ENCODE measurements around the gene TRIM17. TPM values are rescaled to one million over a fixed set of nuclear protein-coding genes. Genes with fewer than 3 reads are reported as not detected.

Gene TRIM17
- total RNA-seq, 1 experiment from 2014 or later: not detected

DNA sequence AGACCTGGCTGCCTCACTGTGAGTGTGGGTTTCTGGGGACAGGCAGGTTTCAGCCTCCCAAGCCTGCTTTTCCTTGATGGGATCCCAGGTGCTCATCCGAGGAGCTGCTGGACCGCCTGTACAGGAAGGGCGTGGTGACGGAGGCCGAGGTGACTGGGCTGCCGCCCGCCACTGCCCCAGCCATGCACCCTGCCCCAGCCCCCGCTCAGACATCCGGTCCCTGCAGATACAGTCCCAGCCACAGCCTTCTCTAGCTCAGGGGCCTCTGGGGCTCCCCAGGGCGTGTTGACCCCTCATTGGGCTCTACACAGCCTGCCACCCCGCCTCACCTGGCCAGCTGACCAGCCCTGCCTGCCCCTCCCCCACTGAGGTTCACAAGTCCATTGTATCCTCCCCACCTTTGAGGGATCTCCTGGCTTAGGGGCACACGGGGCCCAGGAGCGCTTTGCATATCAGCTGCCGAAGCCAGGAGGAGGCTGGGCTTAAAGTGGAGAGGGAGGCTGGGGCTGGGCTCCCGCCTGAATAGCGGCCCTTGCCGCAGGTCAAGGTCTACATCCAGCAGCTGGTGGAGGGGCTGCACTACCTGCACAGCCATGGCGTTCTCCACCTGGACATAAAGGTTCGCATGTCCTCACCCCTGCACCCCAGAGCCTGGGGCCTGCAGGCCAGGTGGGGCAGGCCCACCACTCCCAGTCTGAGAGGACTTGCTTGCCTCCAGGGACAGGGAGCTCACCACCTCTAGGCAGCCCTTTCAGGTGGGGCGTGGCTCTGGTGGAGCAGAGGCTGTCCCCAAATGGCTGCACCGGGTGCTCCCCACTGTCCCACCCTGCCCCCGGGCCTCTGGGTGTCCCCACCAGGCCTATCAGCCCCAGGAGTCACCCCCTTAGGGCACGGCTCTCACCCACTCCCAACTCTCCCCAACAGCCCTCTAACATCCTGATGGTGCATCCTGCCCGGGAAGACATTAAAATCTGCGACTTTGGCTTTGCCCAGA, 48.6 kb downstream of the TRIM17 start:
- peak; percentile 59 for DNase-seq
- Histone ChIP-seq H3K9me3 (ENCODE audit: low read length) (no peaks in the 10 kb centered on the region), H3K4me3 (ENCODE audit: low read length) (no peak overlapping the region), H3K9ac (ENCODE audit: low read length) (no peak overlapping the region), H3K9me2 (replicated peaks; ENCODE audit: insufficient read depth, low read length) (no peaks in the 10 kb centered on the region), H4K20me1 (ENCODE audit: insufficient read depth, low read depth, low read length) (peaks cover 6% of the 10 kb centered on the region; the same call in 1 of the 2 replicates), H2AFZ (ENCODE audit: low read length) (no peak overlapping the region), H3K27ac (ENCODE audit: low read length) (no peak overlapping the region), H3K79me2 (ENCODE audit: low read length) (no peaks in the 10 kb centered on the region), H3K4me2 (ENCODE audit: low read depth, low read length, poor library complexity, severe bottlenecking) (peak overlapping the region; percentile 48), H3K4me1 (ENCODE audit: low read length) (peaks cover 23% of the 10 kb centered on the region), H3K27me3 (ENCODE audit: low read length) (no peaks in the 10 kb centered on the region), H3K36me3 (ENCODE audit: insufficient read depth, low read length) (no peaks in the 10 kb centered on the region)

DNA sequence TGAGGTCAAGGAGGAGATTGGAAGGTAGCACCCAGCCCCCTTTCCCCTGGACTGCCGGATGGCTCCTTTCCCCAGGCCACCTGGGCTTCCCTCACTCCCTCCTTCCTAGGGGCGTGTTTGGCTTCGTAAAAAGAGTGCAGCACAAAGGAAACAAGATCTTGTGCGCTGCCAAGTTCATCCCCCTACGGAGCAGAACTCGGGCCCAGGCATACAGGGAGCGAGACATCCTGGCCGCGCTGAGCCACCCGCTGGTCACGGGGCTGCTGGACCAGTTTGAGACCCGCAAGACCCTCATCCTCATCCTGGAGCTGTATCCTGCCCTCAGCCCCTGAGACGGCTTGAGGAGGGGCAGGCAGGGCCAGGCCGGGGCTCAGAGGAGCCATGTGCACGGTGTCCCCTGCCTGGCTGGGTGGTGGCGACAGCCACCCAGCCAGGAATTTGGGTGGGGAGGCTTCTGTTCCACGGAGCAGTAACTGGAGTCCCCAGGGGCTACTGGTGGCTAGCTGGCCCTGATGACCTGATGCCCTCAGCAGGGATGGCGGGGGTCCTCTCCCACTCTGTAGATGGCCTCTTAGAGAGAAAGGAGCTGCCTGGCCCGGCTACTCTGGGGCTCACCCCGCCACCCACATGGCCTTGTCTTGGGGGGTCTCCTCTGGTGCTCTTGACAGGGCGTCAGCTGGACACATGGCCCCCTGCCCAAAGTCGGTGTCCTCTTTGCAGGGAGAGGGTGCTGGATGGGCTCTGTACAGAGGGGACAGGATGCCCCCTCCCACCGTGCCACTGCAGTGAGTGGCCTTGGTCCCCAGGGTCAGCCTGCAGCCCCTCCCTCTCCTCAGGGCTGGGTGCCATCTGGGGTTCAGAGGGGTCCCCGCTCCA, 49.6 kb downstream of the TRIM17 start:
- Histone ChIP-seq H3K9me2 (replicated peaks; ENCODE audit: insufficient read depth, low read length) (no peaks in the 10 kb centered on the region), H3K27ac (ENCODE audit: low read length) (no peak overlapping the region), H3K9me3 (ENCODE audit: low read length) (no peaks in the 10 kb centered on the region), H3K4me1 (ENCODE audit: low read length) (peaks cover 23% of the 10 kb centered on the region), H3K9ac (ENCODE audit: low read length) (no peak overlapping the region), H2AFZ (ENCODE audit: low read length) (no peak overlapping the region), H3K79me2 (ENCODE audit: low read length) (no peaks in the 10 kb centered on the region), H3K27me3 (ENCODE audit: low read length) (no peaks in the 10 kb centered on the region), H3K4me3 (ENCODE audit: low read length) (no peak overlapping the region), H4K20me1 (ENCODE audit: insufficient read depth, low read depth, low read length) (peaks cover 6% of the 10 kb centered on the region; the same call in 1 of the 2 replicates), H3K4me2 (ENCODE audit: low read depth, low read length, poor library complexity, severe bottlenecking) (no peak overlapping the region), H3K36me3 (ENCODE audit: insufficient read depth, low read length) (no peaks in the 10 kb centered on the region)
- no peak for DNase-seq

DNA sequence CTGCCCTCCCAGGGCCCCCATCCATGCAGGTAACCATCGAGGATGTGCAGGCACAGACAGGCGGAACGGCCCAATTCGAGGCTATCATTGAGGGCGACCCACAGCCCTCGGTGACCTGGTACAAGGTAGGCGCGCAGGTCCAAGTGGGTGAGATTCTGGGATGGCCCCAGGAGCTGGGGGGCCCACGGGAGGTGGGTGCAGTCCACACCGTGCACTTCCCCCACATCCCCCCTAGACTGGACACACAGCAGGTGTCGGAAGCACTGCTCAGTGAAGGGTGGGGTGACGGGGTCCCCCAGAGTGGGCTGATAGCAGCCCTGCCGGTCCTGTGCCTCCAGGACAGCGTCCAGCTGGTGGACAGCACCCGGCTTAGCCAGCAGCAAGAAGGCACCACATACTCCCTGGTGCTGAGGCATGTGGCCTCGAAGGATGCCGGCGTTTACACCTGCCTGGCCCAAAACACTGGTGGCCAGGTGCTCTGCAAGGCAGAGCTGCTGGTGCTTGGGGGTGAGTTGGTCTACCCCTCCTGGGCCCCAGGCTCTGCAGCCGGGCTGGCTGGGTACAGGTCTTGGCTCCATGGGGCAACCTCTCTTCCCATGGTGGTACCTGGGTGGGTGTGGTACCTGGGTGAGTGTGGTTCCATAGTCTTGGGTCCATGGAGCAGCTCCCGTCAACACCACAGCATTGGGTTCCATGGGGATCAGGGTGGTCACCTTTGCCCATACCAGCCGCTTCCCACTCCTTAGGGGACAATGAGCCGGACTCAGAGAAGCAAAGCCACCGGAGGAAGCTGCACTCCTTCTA, 50.4 kb downstream of the TRIM17 start:
- Histone ChIP-seq H3K4me3 (ENCODE audit: low read length) (no peak overlapping the region), H3K36me3 (ENCODE audit: insufficient read depth, low read length) (no peaks in the 10 kb centered on the region), H3K9me3 (ENCODE audit: low read length) (no peaks in the 10 kb centered on the region), H3K4me1 (ENCODE audit: low read length) (peaks cover 23% of the 10 kb centered on the region), H3K4me2 (ENCODE audit: low read depth, low read length, poor library complexity, severe bottlenecking) (no peak overlapping the region), H3K27ac (ENCODE audit: low read length) (no peak overlapping the region), H3K79me2 (ENCODE audit: low read length) (no peaks in the 10 kb centered on the region), H3K9ac (ENCODE audit: low read length) (no peak overlapping the region), H2AFZ (ENCODE audit: low read length) (no peak overlapping the region), H3K9me2 (replicated peaks; ENCODE audit: insufficient read depth, low read length) (no peaks in the 10 kb centered on the region), H3K27me3 (ENCODE audit: low read length) (no peaks in the 10 kb centered on the region), H4K20me1 (ENCODE audit: insufficient read depth, low read depth, low read length) (peaks cover 6% of the 10 kb centered on the region; the same call in 1 of the 2 replicates)
- no peak for DNase-seq

DNA sequence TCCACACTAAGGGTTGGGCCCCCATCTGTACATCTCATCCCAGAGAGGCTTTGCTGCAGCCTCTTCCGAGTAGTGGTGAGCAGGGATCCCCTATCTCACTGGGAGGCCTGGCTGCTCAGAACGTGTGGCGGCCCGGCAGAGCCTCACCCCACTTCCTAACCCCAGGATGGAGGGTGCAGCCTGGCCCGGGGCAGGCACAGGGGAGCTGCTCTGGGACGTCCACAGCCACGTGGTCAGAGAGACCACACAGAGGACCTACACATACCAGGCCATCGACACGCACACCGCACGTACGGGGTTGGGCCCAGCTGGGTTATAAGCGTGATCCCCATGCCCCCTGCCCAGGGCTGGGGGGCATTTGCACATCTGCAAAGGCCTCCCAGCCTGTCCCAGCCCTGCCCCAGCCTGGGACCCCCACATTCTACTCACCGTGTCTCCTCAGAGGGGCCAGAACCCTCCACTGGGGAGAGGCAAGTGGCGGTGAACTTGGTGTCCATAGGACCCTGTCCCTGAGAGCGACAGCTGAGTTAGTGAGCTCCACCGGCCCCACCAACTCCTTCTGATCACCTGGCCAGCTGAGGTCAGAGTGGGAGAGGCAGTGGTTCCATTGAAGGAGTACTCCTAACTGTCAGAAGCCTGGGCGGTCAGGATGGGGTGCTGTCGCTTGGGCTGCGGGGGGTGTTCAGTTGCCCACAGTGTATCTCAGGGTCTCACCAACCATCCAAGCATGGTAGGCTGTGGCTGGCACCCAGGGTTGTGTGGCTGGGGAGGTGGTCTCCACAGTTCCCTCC, 51.2 kb downstream of the TRIM17 start:
- no peaks in the 10 kb centered on the region for H3K9me2 ChIP-seq (replicated peaks; ENCODE audit: insufficient read depth, low read length)
- DNase-seq: no peak
- H3K79me2 ChIP-seq (ENCODE audit: low read length): no peaks in the 10 kb centered on the region
- H4K20me1 ChIP-seq (ENCODE audit: insufficient read depth, low read depth, low read length): peaks cover 6% of the 10 kb centered on the region; the same call in 1 of the 2 replicates
- no peak overlapping the region for H3K4me3 ChIP-seq (ENCODE audit: low read length)
- H3K9ac ChIP-seq (ENCODE audit: low read length): no peak overlapping the region
- H3K36me3 ChIP-seq (ENCODE audit: insufficient read depth, low read length): no peaks in the 10 kb centered on the region
- H2AFZ ChIP-seq (ENCODE audit: low read length): no peak overlapping the region
- no peak overlapping the region for H3K27ac ChIP-seq (ENCODE audit: low read length)
- H3K4me2 ChIP-seq (ENCODE audit: low read depth, low read length, poor library complexity, severe bottlenecking): no peak overlapping the region
- H3K9me3 ChIP-seq (ENCODE audit: low read length): no peaks in the 10 kb centered on the region
- no peaks in the 10 kb centered on the region for H3K27me3 ChIP-seq (ENCODE audit: low read length)
- peaks cover 21% of the 10 kb centered on the region for H3K4me1 ChIP-seq (ENCODE audit: low read length)

DNA sequence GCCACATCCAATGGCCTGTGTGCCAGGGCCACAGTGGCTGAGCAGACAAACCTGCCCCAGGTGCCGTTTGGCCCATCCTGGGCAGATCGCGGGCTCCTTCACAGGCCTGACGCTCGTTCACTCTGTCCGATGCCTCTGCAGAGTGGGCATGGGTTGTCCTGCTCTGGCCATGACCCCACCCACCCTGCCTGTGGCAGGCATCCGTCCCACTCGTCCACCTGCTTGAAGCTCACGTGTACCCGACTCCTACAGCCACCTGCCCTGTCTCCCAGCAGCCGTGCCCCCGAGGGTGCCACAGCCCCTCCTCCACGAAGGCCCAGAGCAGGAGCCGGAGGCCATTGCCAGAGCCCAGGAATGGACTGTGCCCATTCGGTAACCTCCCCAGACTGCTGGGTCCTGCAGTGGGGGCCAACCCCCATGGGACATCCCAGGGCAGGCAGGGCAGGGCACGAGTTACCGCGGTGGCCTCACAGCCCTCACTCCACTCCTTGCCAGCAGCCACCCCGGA, 51.9 kb downstream of the TRIM17 start:
- Histone ChIP-seq H3K4me1 (ENCODE audit: low read length) (peaks cover 19% of the 10 kb centered on the region), H3K36me3 (ENCODE audit: insufficient read depth, low read length) (no peaks in the 10 kb centered on the region), H3K4me2 (ENCODE audit: low read depth, low read length, poor library complexity, severe bottlenecking) (no peak overlapping the region), H4K20me1 (ENCODE audit: insufficient read depth, low read depth, low read length) (peaks cover 3% of the 10 kb centered on the region; the same call in 1 of the 2 replicates), H3K9me2 (replicated peaks; ENCODE audit: insufficient read depth, low read length) (no peaks in the 10 kb centered on the region), H2AFZ (ENCODE audit: low read length) (no peak overlapping the region), H3K27ac (ENCODE audit: low read length) (no peak overlapping the region), H3K27me3 (ENCODE audit: low read length) (no peaks in the 10 kb centered on the region), H3K79me2 (ENCODE audit: low read length) (no peaks in the 10 kb centered on the region), H3K4me3 (ENCODE audit: low read length) (no peak overlapping the region), H3K9ac (ENCODE audit: low read length) (no peak overlapping the region), H3K9me3 (ENCODE audit: low read length) (no peaks in the 10 kb centered on the region)
- DNase-seq: no peak

DNA sequence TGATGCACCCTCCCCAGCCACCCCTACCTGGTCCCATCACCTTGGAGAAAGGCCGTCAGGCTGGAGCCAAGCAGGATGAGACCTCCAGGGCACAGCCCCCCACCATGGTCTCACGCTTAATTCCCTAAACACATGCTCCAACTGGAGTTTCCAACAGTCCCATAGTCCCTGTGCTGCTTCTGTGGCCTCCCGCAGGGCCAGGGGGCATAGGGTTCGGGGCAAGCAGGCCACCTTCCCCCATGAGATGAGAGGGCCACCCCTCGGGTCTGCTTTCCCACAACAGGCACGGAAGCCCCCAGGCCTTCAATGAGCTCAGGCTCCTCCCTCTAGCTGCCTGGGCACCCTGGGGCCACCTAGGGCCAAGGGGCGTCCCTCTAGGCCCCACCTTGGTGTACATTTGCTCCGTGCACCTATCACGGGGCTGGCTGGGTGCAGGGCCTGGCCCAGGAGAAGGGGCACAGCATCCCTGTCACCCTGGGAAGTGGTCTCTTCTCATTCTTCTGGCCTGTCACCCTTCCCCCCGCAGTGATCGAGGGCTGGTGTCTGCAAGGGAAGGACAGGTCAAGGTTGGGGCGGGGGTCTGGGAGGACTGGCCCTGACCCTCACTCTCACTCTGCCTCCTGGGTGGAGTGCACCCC, 52.5 kb downstream of the TRIM17 start:
- H4K20me1 ChIP-seq (ENCODE audit: insufficient read depth, low read depth, low read length): no peaks in the 10 kb centered on the region; the same call in 1 of the 2 replicates
- H3K36me3 ChIP-seq (ENCODE audit: insufficient read depth, low read length): no peaks in the 10 kb centered on the region
- H3K4me1 ChIP-seq (ENCODE audit: low read length): peaks cover 18% of the 10 kb centered on the region
- H3K79me2 ChIP-seq (ENCODE audit: low read length): no peaks in the 10 kb centered on the region
- no peak for DNase-seq
- no peak overlapping the region for H3K27ac ChIP-seq (ENCODE audit: low read length)
- no peaks in the 10 kb centered on the region for H3K9me3 ChIP-seq (ENCODE audit: low read length)
- H3K4me2 ChIP-seq (ENCODE audit: low read depth, low read length, poor library complexity, severe bottlenecking): no peak overlapping the region
- no peaks in the 10 kb centered on the region for H3K9me2 ChIP-seq (replicated peaks; ENCODE audit: insufficient read depth, low read length)
- no peak overlapping the region for H3K9ac ChIP-seq (ENCODE audit: low read length)
- no peak overlapping the region for H3K4me3 ChIP-seq (ENCODE audit: low read length)
- no peaks in the 10 kb centered on the region for H3K27me3 ChIP-seq (ENCODE audit: low read length)
- no peak overlapping the region for H2AFZ ChIP-seq (ENCODE audit: low read length)

DNA sequence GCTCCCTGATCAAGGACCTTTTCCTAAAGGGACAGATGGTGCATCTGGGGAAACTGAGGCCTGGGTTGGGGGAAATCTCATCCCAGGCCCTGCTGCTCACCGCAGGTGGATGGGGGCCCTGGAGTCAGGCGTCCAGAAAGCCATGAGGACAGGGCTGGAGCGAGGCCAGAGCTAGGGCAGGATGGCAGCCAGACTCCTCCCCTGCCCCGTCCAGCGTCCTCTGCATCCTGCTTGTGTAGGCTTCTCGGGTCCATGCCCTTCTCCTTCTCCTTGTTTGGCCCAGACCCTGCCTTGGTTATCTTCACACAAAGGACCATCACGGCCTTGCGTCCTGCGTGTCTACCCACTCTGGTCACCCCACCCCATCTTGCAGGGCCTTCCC, 53.0 kb downstream of the TRIM17 start:
- Histone ChIP-seq H3K27me3 (ENCODE audit: low read length) (no peaks in the 10 kb centered on the region), H3K9me2 (replicated peaks; ENCODE audit: insufficient read depth, low read length) (no peaks in the 10 kb centered on the region), H3K4me1 (ENCODE audit: low read length) (peaks cover 13% of the 10 kb centered on the region), H3K79me2 (ENCODE audit: low read length) (no peaks in the 10 kb centered on the region), H3K4me2 (ENCODE audit: low read depth, low read length, poor library complexity, severe bottlenecking) (no peak overlapping the region), H4K20me1 (ENCODE audit: insufficient read depth, low read depth, low read length) (no peaks in the 10 kb centered on the region), H3K9ac (ENCODE audit: low read length) (no peak overlapping the region), H3K9me3 (ENCODE audit: low read length) (no peaks in the 10 kb centered on the region), H3K27ac (ENCODE audit: low read length) (no peak overlapping the region), H2AFZ (ENCODE audit: low read length) (no peak overlapping the region), H3K4me3 (ENCODE audit: low read length) (no peak overlapping the region), H3K36me3 (ENCODE audit: insufficient read depth, low read length) (no peaks in the 10 kb centered on the region)
- no peak for DNase-seq
